BJ (cell line): Measurements from ENCODE around the gene PLD6. TPM values are rescaled to one million over a fixed set of nuclear protein-coding genes. Genes with fewer than 3 reads are reported as not detected.

ENCODE experiments used
- CTCF ChIA-PET: fragments of 350-600 bp; formaldehyde crosslinking; extraction: SDS; loops from one replicate; lab custom pipeline; 2021; ENCODE audit warnings: antibody characterized with exemption, inconsistent platforms; lab: Yijun Ruan, JAX
- POLR2A ChIA-PET: fragments of 300-600 bp; sonication (Branson Sonifier 250); formaldehyde crosslinking; extraction: SDS; loops from one replicate; lab custom pipeline; 2021; ENCODE audit warnings: antibody characterized with exemption; lab: Charles Lee
- DNase-seq: peaks from one replicate; pipeline ENCODE4 v3.0.0-alpha.2; 2011; ENCODE audit warnings: low read depth
- H3K27me3 ChIP-seq: 2 replicates; pipeline ENCODE4 v1.6.0; 2011; ENCODE audit warnings: low read length; ENCODE audit not compliant: control insufficient read depth, insufficient read depth
- H3K36me3 ChIP-seq: 2 replicates; pipeline ENCODE4 v1.5.1; 2011; ENCODE audit warnings: low read length; ENCODE audit not compliant: control insufficient read depth, insufficient read depth
- H3K4me3 ChIP-seq: 2 replicates; pipeline ENCODE4 v1.5.1; 2011; ENCODE audit warnings: low read depth, mild to moderate bottlenecking, control low read depth, low read length
- CTCF ChIP-seq: IDR thresholded peaks from 2 replicates; pipeline ENCODE4 v1.5.1; 2011; ENCODE audit warnings: low read depth, mild to moderate bottlenecking, control low read depth, inconsistent platforms, low read length, moderate library complexity; ENCODE audit not compliant: insufficient read depth
- polyA plus RNA-seq: library from polyadenylated mRNA; depleted of rRNA; stranded (reverse); fragments of >200 nt; gene quantifications from 2 replicates; pipeline ENCODE4 v1.2.3, GENCODE V29; 2011

PLD6 gene
- polyA plus RNA-seq, 1 experiment, result 1.5 TPM

DNA sequence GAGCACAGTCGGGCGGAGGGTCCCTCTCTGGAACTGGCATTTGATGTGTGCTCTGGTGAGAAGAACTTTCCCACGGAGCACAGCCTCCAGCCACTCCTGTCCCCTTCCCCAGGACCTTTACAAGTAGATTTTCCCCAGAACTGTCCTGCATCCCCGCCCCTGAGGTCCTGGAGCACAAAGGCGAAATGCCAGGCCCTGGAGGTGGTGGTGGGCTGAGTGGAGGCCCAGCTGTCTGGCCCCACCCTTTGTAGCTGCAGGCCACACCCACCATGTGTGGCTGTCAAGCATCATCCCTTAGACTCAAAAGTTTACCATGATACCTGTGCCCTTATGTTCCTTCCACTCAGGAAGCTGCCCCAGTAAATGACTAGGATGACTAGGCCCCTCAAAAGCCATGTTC, 37.7 kb downstream of the PLD6 start:
- peaks cover 60% of the 10 kb centered on the region for H3K36me3 ChIP-seq
- H3K4me3 ChIP-seq, result no peak overlapping the region
- TF ChIP-seq CTCF, result no peak
- no peak for DNase-seq
- CTCF ChIA-PET, result no interaction called here
- H3K27me3 ChIP-seq, result no peaks in the 10 kb centered on the region
- POLR2A ChIA-PET, result no interaction called here

GRCh38 chr17:17167986-17168385, 38.1 kb downstream of the PLD6 start:
- TF ChIP-seq CTCF, result no peak
- ChIA-PET POLR2A (no interaction called here), CTCF (no interaction called here)
- no peak overlapping the region for H3K4me3 ChIP-seq
- H3K27me3 ChIP-seq, result no peaks in the 10 kb centered on the region
- no peak for DNase-seq
- H3K36me3 ChIP-seq, result peaks cover 59% of the 10 kb centered on the region

GRCh38 chr17:17167356-17167755, 38.8 kb downstream of the PLD6 start:
- DNase-seq, result no peak
- ChIA-PET POLR2A (no interaction called here), CTCF (interaction anchor here (0.6 to 1.4 kb wide), 2 partner anchors 21 to 25 kb away, joined by 4 to 6 read pairs; no protein-coding TSS in a partner anchor)
- Histone ChIP-seq H3K27me3 (no peaks in the 10 kb centered on the region), H3K36me3 (peaks cover 53% of the 10 kb centered on the region), H3K4me3 (no peak overlapping the region)
- no peak for TF ChIP-seq CTCF

DNA sequence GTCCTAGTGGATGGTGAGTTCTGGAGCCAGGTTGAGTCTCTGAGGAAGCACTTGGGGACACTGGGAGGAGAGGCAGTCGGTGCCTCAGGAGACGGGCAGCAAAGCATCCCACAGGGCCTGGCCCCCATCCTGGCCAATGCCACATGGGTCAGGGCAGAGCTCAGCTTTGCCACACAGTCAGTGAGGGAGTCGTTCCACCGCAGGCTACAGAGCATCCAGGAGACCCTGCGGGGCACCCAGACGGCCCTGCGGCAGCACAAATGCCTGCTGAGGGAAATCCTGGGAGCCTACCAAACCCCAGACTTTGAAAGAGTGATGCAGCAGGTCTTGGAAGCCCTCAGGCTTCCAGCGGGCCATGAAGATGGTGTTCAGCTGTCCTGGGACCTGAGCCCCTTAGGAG, 39.7 kb downstream of the PLD6 start:
- peaks cover 55% of the 10 kb centered on the region for H3K36me3 ChIP-seq
- CTCF ChIA-PET, result interaction anchor here (1.4 kb wide), 1 partner anchor 25 kb away, joined by 4 read pairs; no protein-coding TSS in a partner anchor
- POLR2A ChIA-PET, result no interaction called here

GRCh38 chr17:17165666-17166308, 40.3 kb downstream of the PLD6 start:
- CTCF ChIA-PET, result interaction anchor here (1.4 kb wide), 1 partner anchor 24 kb away, joined by 4 read pairs; no protein-coding TSS in a partner anchor
- POLR2A ChIA-PET, result no interaction called here
- Histone ChIP-seq H3K27me3 (no peaks in the 10 kb centered on the region), H3K4me3 (no peak overlapping the region), H3K36me3 (peaks cover 53% of the 10 kb centered on the region)
- DNase-seq, result no peak
- no peak for TF ChIP-seq CTCF

More for the DNA sequence above, 39.7 kb downstream of the PLD6 start:
- DNase-seq, result no peak
- no peak for TF ChIP-seq CTCF
- H3K4me3 ChIP-seq, result no peak overlapping the region
- H3K27me3 ChIP-seq, result no peaks in the 10 kb centered on the region
